Non-pigmented ciliary epithelial cell (primary cell): Measurements from ENCODE around the gene MAML1.
"Not testable (repeated sequence)": the region's sequence is repeated elsewhere in the genome, so short reads cannot be mapped to it uniquely, and the experiment has no call there.

Experiments used
- DNase-seq: peaks from one replicate; pipeline ENCODE4 v3.0.0-alpha.2; 2010; ENCODE audit warnings: low read depth

The MAML1 gene

GRCh38 chr5:179734536-179735164, 2.0 kb downstream of the MAML1 start:
- DNase-seq: no peak

DNA sequence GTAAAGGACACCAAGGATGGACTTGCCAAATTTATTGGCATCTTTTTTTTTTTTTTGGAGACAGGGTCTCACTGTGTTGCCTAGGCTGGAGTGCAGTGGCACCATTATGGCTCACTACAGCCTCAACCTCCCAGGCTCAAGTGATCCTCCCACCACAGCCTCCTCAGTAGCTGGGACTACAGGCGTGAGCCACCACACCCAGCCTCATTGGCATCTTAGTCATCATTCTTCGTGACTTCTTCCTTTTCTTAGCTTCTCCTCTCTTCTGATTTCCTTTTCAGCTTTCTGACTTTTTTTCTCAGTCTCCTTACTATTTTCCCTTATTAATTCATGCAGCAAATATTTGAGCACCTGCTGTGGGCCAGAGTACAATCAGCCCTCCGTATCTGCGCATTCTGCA, 6.1 kb downstream of the MAML1 start:
- DNase-seq: no peak

- DNase-seq: not testable (repeated sequence)
Observed at GRCh38 chr5:179744106-179744505, 11.5 kb downstream of the MAML1 start.

DNA sequence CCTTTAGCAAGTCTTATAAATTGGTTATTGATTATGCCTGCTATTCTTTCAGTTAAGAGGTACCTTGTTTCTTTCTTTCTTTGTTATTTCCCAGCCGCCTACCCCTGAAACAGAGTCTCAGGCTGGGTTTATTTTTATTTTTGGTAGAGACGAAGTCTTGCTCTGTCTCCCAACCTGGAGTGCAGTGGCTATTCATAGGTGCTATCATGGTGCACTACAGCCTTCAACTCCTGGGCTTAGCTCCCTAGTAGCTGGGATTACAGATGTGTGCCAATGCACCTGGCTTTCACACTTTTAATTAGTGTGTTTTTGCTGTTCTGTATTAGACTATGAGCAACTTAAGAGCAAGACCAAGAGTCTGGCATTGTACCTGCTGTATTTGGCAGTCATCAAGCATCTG, 14.2 kb downstream of the MAML1 start:
- DNase-seq: no peak

GRCh38 chr5:179747811-179748210, 15.2 kb downstream of the MAML1 start:
- DNase-seq: no peak

GRCh38 chr5:179749857-179750508, 17.4 kb downstream of the MAML1 start:
- no peak for DNase-seq

- DNase-seq: no peak
Observed at GRCh38 chr5:179753971-179754370, 21.3 kb downstream of the MAML1 start.

DNA sequence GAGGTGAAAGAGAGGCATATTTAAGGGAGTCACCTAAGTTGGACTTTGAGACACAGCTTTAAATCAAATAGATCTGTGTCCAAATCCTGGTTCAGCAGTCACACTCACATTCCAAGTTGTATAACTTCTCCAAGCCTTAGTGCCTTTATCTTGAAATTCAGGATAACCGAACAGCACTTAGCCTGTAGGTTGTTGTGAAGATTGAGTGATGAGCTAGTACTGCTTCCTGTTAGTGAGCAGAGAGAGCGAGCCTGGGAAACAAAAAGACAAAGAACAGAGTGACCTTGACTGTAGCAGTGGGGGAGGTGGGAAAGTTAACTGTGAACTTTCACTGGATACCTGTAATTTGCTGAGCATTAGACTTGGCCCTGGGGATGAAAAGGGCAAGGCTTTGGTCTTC, 22.4 kb downstream of the MAML1 start:
- DNase-seq: no peak

DNA sequence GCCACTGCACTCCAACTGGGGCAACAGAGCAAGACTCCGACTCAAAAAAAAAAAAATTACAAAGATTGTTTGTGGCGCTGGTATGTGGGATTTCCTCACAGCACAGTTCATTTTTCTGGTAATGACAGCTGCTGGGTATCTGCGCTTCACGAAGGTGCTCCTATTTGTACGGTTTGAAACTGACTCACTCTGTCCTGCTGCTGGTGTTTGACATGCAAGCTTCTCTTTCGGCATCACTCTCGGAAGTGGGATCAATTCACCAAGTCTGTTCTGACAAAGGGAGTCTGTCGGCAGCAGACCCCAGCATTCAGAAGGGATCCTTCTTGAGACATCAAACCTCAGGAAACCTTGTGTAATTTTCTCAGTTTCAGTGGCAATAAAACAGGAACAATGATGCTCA, 26.3 kb downstream of the MAML1 start:
- DNase-seq: no peak

DNA sequence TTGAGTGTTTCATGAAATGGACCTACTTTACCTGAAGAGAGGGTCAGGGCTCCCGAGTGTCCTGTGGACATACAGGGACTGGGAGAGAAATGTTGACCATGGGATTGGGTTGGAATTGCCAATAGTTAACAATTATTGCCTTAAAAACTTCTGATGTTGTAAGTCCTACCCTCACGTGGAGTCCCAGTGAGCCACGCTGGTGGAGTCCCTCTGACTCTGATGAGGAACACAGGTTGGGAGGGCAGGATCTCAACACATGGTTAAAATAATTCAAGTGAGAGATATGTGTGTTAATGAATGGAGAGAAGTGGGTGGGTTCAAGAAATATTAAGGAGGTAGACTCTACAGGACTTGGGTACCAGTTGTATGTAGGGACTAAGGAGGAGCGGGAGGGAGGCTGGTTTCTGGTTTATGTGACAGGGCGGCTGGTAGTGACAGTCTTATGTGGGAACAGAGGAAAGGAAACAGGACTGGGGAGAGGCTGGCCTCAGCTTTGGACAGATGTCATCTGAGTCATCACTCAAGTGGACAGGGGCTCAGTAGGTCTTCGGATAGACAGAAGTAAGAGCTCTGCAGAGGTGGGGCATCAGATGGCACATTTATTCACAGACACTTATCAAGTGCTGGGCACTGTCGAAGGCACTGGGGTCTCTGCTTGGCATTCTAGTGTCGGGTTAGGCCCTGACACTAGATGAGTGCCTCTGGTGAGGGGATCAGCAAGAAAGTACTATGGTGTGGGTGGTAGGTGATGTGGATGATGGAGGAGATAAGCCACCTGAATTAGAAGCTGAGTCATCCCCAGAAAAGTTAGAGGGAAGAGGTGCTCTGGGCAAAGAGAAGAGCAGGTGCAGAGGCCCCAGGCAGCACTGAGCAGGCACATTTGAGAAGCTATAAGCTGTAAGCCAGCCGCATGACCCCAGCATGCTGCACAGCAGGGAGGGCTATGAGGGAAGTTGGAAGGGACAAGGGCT, 27.2 kb downstream of the MAML1 start:
- DNase-seq: no peak

- no peak for DNase-seq
Observed at GRCh38 chr5:179762079-179762780, 29.6 kb downstream of the MAML1 start.

GRCh38 chr5:179762781-179763176, 30.2 kb downstream of the MAML1 start:
- no peak for DNase-seq

DNA sequence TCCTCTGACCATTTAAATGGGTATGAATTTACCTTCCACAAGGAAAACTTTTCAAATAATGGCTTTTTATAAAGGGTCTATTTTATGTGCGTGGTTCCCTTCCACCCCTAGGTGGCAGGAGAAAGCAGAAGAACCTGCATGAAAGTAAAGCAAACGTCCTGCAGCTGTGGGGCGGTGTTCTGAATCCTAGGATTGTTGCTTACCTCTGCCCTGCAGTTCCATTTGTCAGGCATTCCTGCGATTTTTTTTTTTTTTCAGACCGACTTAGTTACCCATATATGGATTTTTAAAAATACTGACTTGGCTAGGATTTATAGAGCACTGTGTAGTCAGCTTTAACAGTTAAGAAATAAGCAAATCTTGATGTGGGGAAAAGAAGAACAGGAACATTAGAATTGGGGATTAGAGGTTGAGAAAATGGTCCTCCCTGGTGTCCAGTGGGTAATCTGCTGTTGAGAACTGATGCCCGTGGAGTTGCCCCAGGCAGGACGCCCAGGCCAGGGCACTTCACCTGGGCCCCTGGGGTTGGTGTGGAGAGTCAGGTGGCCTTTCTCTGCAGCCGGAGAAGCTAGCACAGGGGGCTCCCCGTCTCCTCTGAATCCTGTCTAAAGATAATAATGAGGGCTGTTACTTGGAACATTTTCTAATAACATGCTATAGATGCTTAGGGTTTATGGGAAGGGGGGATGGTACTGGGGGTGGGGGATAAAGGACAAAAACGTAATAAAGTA, 30.8 kb downstream of the MAML1 start:
- peak; percentile 65 for DNase-seq

DNA sequence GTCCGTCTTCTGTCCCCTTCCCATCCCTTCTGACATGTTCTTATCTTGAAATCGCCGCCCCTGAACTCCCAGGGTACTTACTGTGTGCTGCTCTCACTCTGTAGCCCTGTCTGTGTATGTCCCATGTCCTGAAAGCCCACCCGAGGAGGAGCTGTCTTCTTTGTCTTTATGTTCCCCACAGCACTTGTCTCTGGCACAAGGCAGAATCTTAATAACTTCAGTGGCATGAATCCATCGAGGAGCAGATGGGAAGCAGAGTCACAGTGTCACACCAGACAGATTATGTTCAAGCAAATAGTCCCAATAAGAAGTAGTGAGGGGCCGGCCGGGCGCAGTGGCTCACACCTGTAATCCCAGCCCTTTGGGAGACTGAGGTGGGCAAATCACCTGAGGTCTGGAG, 31.4 kb downstream of the MAML1 start:
- no peak for DNase-seq

- DNase-seq: peak; percentile 69
Observed at GRCh38 chr5:179765400-179765799, 32.8 kb downstream of the MAML1 start.

GRCh38 chr5:179766021-179766725, 33.6 kb downstream of the MAML1 start:
- DNase-seq: no peak

DNA sequence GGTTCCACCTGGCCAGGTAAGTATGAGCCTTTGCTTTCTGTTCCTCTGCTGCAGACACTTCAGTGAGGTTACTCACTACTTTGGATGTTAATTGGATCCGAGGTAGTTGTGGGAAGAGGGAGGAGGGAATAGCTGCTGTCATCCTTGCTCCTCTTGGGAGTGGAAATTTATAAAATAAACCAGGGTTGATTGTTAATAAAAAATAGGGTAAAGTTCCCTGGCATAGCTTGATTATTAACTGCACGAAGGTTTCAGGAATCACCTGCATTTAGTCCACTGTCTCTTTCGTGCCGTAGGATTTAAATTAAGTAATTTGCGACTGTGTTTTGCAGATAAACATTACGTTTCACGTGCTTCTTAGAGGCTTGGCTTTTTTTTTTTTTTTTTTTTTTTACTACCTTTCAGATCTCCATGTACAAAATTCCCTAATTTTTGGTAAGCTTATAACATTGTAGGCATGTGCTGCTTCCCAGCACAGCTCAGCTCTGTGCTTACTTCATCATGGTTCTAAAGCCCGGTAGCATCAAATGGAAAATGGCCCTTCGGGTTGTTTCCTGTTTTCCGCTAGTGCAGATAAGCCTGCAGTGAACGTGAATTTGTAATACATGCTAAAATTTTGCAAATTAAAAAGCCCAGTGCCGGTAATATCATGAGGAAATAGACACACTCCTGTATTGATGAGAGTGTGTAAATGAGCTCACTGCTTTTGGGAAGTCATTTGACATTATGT, 34.3 kb downstream of the MAML1 start:
- no peak for DNase-seq

- no peak for DNase-seq
Observed at GRCh38 chr5:179767496-179768100, 35.0 kb downstream of the MAML1 start.

- no peak for DNase-seq
Observed at GRCh38 chr5:179768326-179769085, 35.9 kb downstream of the MAML1 start.
